Dendritic cell treated with granulocyte-macrophage colony-stimulating factor and Interleukin-4, amounts not matched to agents 40 ng/mL and 50 ng/mL, for 4 days (primary cell): ENCODE data around the gene CNDP2.
A peak's percentile ranks its signal among the peaks of the same experiment; 100 is the strongest.
"Not testable (repeated sequence)": the region's sequence is repeated elsewhere in the genome, so short reads cannot be mapped to it uniquely, and the experiment has no call there.

Experiments used
- H3K27ac Mint-ChIP-seq: one replicate; pipeline ENCODE4 v1.8.0; 2022; ENCODE audit warnings: mild to moderate bottlenecking, mixed read lengths
- H3K27me3 Mint-ChIP-seq: one replicate; pipeline ENCODE4 v1.8.0; 2022; ENCODE audit warnings: mild to moderate bottlenecking, mixed read lengths
- H3K36me3 Mint-ChIP-seq: one replicate; pipeline ENCODE4 v1.8.0; 2022; ENCODE audit warnings: low read depth, mixed read lengths
- H3K4me1 Mint-ChIP-seq: one replicate; pipeline ENCODE4 v1.8.0; 2022; ENCODE audit warnings: low read depth, mixed read lengths
- H3K4me3 Mint-ChIP-seq: one replicate; pipeline ENCODE4 v1.8.0; 2022; ENCODE audit warnings: mild to moderate bottlenecking, moderate library complexity, mixed read lengths
- H3K9me3 Mint-ChIP-seq: one replicate; pipeline ENCODE4 v1.8.0; 2022; ENCODE audit warnings: mixed read lengths
- intact Hi-C: fragments of 100-400 bp; cut with micrococcal nuclease; formaldehyde crosslinking; loops from one replicate; pipeline ENCODE4 v1.15.0; 2022

Gene CNDP2

DNA sequence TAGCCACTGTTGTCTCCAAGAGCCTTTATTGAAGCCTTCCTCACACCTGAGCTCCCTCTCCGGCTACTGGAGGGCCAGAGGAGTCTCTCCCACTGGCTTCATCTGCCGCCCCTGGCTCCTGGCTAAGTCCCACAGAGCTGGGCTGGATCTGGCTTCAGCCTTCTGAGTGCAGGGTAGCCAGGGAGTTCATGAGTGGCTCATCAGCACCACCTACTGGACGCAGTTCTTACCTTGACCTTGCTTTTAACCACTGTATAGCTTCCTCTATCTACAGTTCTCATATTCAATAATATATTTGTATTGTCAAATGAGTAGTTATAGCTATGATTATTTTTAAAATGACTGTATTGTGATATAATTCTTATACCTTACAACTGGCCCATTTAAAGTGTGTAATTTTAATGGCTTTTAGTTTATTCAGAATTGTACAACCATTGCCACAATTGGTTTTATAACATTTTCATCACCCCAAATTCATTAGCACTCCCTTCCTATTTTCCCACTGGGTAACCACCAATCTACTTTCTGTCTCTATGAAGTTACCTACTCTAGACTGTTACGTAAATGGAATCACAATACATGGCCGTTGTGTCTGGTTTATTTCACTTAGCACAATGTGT is 55.9 kb downstream of the CNDP2 start:
- Mint-ChIP-seq H3K4me3 (no peak overlapping the region), H3K9me3 (no peaks in the 10 kb centered on the region), H3K27me3 (peaks cover 14% of the 10 kb centered on the region), H3K36me3 (no peaks in the 10 kb centered on the region), H3K4me1 (no peaks in the 10 kb centered on the region), H3K27ac (no peak overlapping the region)
- intact Hi-C loops = loop anchor here (1.0 to 10.0 kb wide), 3 partner anchors 57 to 356 kb away; partner anchors contain the start of gene CNDP2

DNA sequence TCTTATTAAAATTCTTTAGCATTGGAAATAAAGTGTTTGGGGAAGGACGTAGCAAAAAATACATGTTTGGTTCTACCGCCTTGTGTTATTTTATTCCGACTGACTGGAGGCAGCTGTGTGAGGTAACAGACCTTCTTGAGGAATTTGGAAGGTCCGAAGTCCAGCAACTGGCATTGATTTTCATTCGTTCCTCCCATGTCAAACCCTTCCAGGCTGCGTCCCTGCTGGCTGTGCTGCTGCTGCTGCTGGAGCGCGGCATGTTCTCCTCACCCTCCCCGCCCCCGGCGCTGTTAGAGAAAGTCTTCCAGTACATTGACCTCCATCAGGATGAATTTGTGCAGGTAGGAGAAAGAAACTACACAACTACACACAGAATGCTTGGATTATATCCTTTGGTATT is 60.0 kb downstream of the CNDP2 start:
- Mint-ChIP-seq H3K27me3 (peaks cover 28% of the 10 kb centered on the region), H3K9me3 (no peaks in the 10 kb centered on the region), H3K4me1 (no peaks in the 10 kb centered on the region), H3K4me3 (no peak overlapping the region), H3K27ac (no peak overlapping the region), H3K36me3 (no peaks in the 10 kb centered on the region)
- intact Hi-C loops = loop anchor here (10.0 kb wide), 1 partner anchor 61 kb away; the partner anchor contains the start of gene CNDP2

DNA sequence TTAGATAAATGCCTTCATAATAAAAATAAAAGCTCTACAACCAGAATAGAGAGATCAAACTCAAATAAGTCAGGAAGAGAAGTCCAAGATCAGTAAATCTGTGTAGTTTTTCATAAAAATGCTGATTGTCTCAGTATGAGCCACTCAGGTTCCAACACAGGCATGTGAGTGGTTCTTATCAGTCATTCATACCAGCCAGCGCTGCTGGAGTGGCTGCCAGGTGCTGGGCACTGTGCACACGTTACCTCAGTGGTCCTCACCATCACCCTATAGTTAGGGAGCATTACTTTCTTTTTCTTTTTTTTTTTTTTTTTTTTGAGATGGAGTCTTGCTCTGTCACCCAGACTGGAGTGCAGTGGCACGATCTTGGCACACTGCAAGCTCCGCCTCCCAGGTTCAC is 61.9 kb downstream of the CNDP2 start:
- intact Hi-C loops = loop anchor here (10.0 kb wide), 1 partner anchor 63 kb away; the partner anchor contains the start of gene CNDP2
- Mint-ChIP-seq H3K36me3 (no peaks in the 10 kb centered on the region), H3K4me3 (no peak overlapping the region), H3K27me3 (peaks cover 31% of the 10 kb centered on the region), H3K27ac (no peak overlapping the region), H3K4me1 (no peaks in the 10 kb centered on the region), H3K9me3 (no peaks in the 10 kb centered on the region)

DNA sequence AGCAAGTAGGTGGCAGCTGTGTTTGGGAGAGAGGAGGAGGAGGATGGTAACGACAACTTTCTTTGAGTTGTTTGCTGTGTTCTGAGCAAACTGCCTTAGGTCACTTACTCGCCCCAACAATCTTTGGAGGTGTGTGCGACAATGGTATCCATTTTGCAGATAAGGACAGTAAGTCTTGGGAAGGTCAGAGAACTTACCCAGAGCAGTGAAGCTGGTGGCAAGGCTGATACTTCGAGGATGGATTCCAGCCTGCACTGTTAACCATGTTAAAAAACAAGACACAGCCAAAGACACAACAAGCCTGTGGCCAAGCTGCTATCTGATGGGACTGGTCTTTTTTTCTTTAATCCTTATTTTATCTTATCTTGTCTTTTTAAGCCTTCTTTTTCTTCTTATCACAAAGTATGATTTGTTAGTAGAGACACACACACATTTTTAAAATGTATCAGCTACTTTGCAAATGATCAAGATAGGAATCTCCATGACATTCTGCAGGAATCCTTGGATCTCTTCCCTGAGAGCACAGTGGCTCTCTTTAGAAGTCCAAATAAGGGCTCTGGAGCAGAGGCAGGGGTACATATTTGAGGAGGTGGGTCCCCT is 66.1 kb downstream of the CNDP2 start:
- Mint-ChIP-seq H3K36me3 (no peaks in the 10 kb centered on the region), H3K27me3 (peaks cover 16% of the 10 kb centered on the region), H3K27ac (no peak overlapping the region), H3K4me3 (no peak overlapping the region), H3K9me3 (no peaks in the 10 kb centered on the region), H3K4me1 (no peaks in the 10 kb centered on the region)
- intact Hi-C loops = no loop called here

DNA sequence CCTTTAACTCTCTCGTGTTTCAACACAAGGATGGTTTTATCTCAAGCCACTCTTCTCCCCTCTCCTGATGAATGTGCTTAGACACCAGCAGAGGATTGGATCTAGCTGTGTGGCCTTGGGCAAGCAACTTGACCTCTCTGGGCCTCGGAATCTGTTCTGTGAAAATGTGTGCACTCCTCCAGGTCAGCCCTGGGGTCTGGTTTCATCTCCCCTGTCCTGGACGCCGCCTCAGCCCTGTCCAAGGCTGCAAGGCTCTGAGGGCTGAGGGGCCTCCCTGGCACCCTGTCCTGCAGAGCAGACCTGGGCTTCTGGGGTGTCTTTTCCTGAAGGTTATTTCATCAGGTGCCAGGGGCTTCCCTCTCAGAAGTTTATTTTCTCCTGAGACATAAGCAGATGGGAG is 66.6 kb downstream of the CNDP2 start:
- Mint-ChIP-seq H3K9me3 (no peaks in the 10 kb centered on the region), H3K36me3 (no peaks in the 10 kb centered on the region), H3K27ac (no peak overlapping the region), H3K4me3 (no peak overlapping the region), H3K4me1 (peaks cover 4% of the 10 kb centered on the region), H3K27me3 (peaks cover 13% of the 10 kb centered on the region)
- intact Hi-C loops = no loop called here

DNA sequence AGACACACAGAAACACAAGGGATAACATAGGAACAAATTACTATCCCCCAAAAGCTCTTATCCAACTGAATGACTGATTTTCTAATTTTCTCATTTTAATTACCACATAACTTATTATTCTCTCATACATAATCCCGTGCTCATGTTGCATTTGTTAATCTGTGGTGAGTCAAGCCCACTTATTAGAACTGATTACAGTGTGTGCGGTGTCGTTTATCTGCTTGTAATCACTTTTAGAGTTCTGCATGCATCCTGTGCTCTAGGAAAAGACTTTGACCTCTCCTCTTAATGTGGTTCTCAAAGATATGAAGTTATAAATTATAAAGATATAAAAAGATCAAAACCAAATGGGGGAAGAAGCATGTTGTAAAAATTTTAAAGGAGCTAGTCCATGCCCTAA is 67.8 kb downstream of the CNDP2 start:
- H3K4me1 Mint-ChIP-seq = peaks cover 17% of the 10 kb centered on the region
- H3K27ac Mint-ChIP-seq = no peak overlapping the region
- H3K27me3 Mint-ChIP-seq = peaks cover 20% of the 10 kb centered on the region
- no peak overlapping the region for H3K4me3 Mint-ChIP-seq
- intact Hi-C loops = no loop called here
- no peaks in the 10 kb centered on the region for H3K36me3 Mint-ChIP-seq
- no peaks in the 10 kb centered on the region for H3K9me3 Mint-ChIP-seq

DNA sequence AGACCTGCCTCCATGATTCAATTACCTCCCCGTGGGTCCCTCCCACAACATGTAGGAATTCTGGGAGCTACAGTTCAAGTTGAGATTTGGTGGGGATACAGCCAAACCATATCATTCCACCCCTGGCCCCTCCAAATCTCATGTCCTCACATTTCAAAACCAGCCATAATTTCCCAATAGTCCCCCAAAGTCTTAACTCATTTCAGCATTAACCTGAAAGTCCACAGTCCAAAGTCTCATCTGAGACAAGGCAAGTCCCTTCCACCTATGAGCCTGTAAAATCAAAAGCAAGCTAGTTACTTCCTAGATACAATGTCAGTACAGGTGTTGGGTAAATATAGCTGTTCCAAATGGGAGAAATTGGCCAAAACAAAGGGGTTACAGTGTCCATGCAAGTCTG is 69.0 kb downstream of the CNDP2 start:
- Mint-ChIP-seq H3K27me3 (peaks cover 23% of the 10 kb centered on the region), H3K4me1 (peaks cover 17% of the 10 kb centered on the region)
- H3K36me3 Mint-ChIP-seq, H3K9me3 Mint-ChIP-seq, H3K4me3 Mint-ChIP-seq, intact Hi-C loops, H3K27ac Mint-ChIP-seq: not testable (repeated sequence)

DNA sequence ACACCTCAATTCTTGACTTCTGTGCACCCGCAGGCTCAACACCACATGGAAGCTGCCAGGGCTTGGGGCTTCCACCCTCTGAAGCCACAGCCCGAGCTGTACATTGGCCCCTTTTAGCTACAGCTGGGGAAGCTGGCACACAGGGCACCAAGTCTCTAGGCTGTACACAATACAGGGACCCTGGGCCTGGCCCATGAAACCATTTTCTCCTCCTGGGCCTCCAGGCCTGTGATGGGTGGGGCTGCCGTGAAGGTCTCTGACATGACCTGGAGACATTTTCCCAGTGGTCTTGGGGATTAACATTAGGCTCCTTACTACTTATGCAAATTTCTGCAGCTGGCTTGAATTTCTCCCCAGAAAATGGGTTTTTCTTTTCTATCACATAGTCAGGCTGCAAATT is 69.8 kb downstream of the CNDP2 start:
- H3K4me1 Mint-ChIP-seq = peaks cover 17% of the 10 kb centered on the region
- intact Hi-C loops, H3K36me3 Mint-ChIP-seq, H3K4me3 Mint-ChIP-seq, H3K9me3 Mint-ChIP-seq, H3K27ac Mint-ChIP-seq: not testable (repeated sequence)
- peaks cover 25% of the 10 kb centered on the region for H3K27me3 Mint-ChIP-seq

DNA sequence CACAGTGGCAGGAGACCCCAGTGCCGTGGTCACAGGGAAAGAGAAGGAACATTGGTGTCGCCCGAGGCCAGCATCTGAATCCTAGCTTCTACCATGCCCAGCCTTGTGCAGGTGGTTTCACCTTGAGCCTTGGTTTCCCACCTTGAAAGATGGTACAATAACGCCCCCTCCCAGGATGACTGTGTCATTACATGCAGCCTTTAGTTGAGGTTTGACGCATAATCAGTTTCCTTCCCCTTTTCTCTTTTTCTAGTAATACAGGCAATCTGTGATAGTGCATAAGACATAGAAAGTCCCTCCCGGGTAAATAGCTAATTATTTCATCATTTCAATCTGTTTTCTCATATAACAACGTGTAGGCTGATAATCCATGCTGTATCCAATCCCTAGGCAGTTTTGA is 71.7 kb downstream of the CNDP2 start:
- Mint-ChIP-seq H3K27ac (peak overlapping the region; percentile 27), H3K4me1 (peaks cover 17% of the 10 kb centered on the region), H3K36me3 (no peaks in the 10 kb centered on the region), H3K4me3 (no peak overlapping the region), H3K27me3 (peaks cover 24% of the 10 kb centered on the region), H3K9me3 (no peaks in the 10 kb centered on the region)
- intact Hi-C loops = loop anchor here (2.0 kb wide), 1 partner anchor 27 kb away; no protein-coding TSS in a partner anchor

DNA sequence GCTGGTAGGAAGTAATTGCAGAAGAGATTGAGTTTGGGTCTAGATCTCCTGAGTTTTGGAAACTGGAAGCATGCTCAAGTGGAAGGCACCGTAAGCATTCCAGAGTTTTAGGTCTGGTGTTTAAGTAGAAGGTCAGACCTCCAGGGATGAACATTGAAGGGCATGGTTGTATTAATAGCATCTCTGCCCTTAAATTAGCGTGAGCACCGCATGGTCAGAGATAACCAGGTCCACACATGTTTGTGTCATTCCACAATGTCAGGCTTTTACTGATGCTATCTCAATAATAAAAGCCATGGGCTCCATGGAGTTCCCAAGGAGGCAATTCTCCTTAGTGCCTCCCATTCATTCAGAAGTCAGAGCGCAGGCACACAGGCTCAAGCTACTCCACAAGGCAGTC is 73.2 kb downstream of the CNDP2 start:
- peaks cover 21% of the 10 kb centered on the region for H3K4me1 Mint-ChIP-seq
- intact Hi-C loops = loop anchor here (2.0 kb wide), 1 partner anchor 25 kb away; no protein-coding TSS in a partner anchor
- H3K27me3 Mint-ChIP-seq = peaks cover 24% of the 10 kb centered on the region
- no peaks in the 10 kb centered on the region for H3K36me3 Mint-ChIP-seq
- no peaks in the 10 kb centered on the region for H3K9me3 Mint-ChIP-seq
- no peak overlapping the region for H3K4me3 Mint-ChIP-seq
- H3K27ac Mint-ChIP-seq = no peak overlapping the region

DNA sequence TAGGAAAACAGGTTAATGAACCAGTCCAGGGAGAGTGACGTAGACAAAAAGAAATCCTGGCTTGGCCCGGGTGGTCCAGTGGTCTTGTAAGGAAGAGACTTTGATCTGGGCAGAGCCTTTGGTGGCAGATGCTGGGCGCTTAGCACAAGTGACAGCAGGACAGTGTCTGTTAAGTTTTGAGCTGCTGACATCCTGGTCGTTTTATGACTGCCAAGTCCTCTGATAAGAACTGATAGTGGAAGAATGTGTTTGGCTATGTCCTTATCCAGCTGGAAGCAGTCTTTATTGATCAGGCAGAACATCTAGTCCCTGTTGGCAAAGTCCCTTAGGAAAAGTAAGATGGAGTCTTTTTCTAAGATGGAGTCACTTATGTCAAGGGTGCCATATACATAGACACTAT is 74.1 kb downstream of the CNDP2 start:
- H3K36me3 Mint-ChIP-seq = no peaks in the 10 kb centered on the region
- intact Hi-C loops = no loop called here

DNA sequence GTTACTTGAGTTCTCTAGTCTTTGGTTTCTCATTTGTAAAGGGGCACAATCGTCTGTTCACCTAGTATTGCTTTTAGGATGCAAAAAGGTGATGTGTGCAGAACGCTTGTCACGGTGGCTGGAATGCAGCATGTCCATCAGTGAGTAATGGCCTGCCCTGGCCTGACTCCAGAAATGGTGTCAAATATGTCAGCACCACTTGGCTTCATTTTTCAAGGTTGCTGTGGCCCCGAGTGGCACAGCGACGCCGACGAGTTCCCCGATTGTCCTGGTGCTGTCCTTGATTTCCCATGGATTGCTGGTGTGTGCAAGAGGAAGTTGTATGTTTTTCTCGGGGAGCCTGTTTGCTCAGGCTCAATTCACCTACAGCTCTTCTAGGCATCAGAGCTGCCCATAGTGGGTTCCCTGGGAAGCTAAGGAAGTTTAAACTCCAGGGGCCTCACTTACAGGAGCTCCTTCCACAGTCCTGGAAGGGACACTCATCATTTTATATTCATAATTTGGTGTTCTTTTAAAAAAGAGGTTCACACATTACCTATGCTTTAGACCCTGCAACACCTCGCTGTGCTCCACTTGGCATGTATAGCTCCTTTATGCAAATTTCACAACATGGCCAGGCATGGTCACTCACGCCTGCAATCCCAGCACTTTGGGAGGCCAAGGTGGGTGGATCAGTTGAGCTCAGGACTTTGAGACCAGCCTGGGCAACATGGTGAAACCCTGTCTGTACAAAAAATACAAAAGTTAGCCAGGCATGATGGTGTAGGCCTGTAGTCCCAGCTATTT is 75.9 kb downstream of the CNDP2 start:
- peaks cover 26% of the 10 kb centered on the region for H3K27me3 Mint-ChIP-seq

More for the DNA sequence above, 74.1 kb downstream of the CNDP2 start:
- Mint-ChIP-seq H3K4me1 (peaks cover 27% of the 10 kb centered on the region), H3K9me3 (no peaks in the 10 kb centered on the region), H3K27me3 (peaks cover 26% of the 10 kb centered on the region), H3K4me3 (no peak overlapping the region), H3K27ac (no peak overlapping the region)

DNA sequence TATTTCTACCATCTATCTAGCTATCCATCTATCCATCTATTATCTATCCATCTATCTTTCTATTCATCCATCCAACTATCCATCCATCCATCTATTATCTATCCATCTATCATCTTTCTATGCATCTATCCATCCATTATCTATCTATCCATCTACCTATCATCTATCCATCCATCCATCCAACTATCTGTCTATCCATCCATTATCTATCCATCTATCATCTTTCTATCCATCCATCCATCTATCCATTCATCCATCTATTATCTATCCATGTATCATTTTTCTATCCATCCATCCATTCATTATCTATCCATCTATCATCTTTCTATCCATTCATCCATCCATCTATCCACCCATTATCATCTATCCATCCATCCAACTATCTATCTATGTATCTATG is 76.9 kb downstream of the CNDP2 start:
- Mint-ChIP-seq H3K27ac (no peak overlapping the region), H3K4me1 (peaks cover 28% of the 10 kb centered on the region), H3K36me3 (no peaks in the 10 kb centered on the region)

More for the DNA sequence above, 75.9 kb downstream of the CNDP2 start:
- peaks cover 35% of the 10 kb centered on the region for H3K4me1 Mint-ChIP-seq
- intact Hi-C loops = no loop called here
- H3K36me3 Mint-ChIP-seq = no peaks in the 10 kb centered on the region
- no peak overlapping the region for H3K27ac Mint-ChIP-seq
- H3K9me3 Mint-ChIP-seq = no peaks in the 10 kb centered on the region
- H3K4me3 Mint-ChIP-seq = no peak overlapping the region

More for the DNA sequence above, 76.9 kb downstream of the CNDP2 start:
- intact Hi-C loops = no loop called here
- Mint-ChIP-seq H3K9me3 (no peaks in the 10 kb centered on the region), H3K4me3 (no peak overlapping the region), H3K27me3 (peaks cover 27% of the 10 kb centered on the region)
